K562 (cell line): ENCODE measurements around the gene PNMA8A. TPM values are rescaled to one million over a fixed set of nuclear protein-coding genes. Genes with fewer than 3 reads are reported as not detected.
A peak's percentile ranks its signal among the peaks of the same experiment; 100 is the strongest.

Experiments used
- ATAC-seq: fragments of 200-7000 bp; cut with Tn5 transposase; 3 replicates; pipeline ENCODE4 v1.9.1; 2020; ENCODE audit warnings: moderate library complexity
- BruUV-seq: library from RNA; stranded (reverse); fragments of 400-500 nt; replicated peaks from 2 replicates; lab custom pipeline; 2021; lab: Mats Ljungman, UMichigan
- CTCF ChIA-PET: fragments of 300-600 bp; formaldehyde crosslinking; extraction: SDS; loops from one replicate; lab custom pipeline; 2021; ENCODE audit warnings: low intra/inter-chr PET ratio; lab: Yijun Ruan, JAX
- POLR2A ChIA-PET: fragments of 300-600, 350-650 bp; sonication (Branson Sonifier 250); formaldehyde crosslinking; extraction: SDS; loops from one replicate; lab custom pipeline; 2021; ENCODE audit warnings: antibody characterized with exemption, inconsistent platforms; lab: Yijun Ruan, JAX
- DNase-seq, 4 experiments: peaks; one replicate each; pipeline versions ENCODE4 v3.0.0 to v3.0.0-alpha.2; 2011 to 2018; ENCODE audit warnings: low spot score in 3 of 4, mixed read lengths in 3 of 4; ENCODE audit errors: extremely low read depth in 1 of 4
- FAIRE-seq: peaks from 2 replicates; lab custom pipeline; 2011; peaks lifted over from hg19 to GRCh38; lab: Jason Lieb, UNC
- H2AFZ ChIP-seq: 2 replicates; pipeline ENCODE4 v1.6.0; 2011; ENCODE audit warnings: low read depth, low read length, control low read depth, inconsistent platforms
- H3K27ac ChIP-seq: fragments of 200-600 bp; 3 replicates; pipeline ENCODE4 v1.8.0; 2011; ENCODE audit warnings: low read depth, mild to moderate bottlenecking, control low read depth, inconsistent platforms, low read length, moderate library complexity, mixed read lengths; ENCODE audit errors: extremely low read depth
- H3K27me3 ChIP-seq, 2 experiments: fragments of 300-600 bp in 1 of 2; 2 replicates in 1 of 2; 3 replicates in 1 of 2; pipeline versions ENCODE4 v1.6.0 to v1.8.0; 2011; ENCODE audit warnings: inconsistent platforms in 2 of 2, low read length in 2 of 2, mild to moderate bottlenecking in 1 of 2, mixed read lengths in 1 of 2, moderate library complexity in 1 of 2; ENCODE audit not compliant: control insufficient read depth in 2 of 2, insufficient read depth in 2 of 2
- H3K36me3 ChIP-seq: fragments of 300-600 bp; 3 replicates; pipeline ENCODE4 v1.8.0; 2011; ENCODE audit warnings: mild to moderate bottlenecking, low read length, inconsistent platforms; ENCODE audit not compliant: control insufficient read depth, insufficient read depth
- H3K4me1 ChIP-seq, 2 experiments: fragments of 200-600 bp in 1 of 2; replicated peaks in 1 of 2; 2 replicates in 1 of 2; 3 replicates in 1 of 2; pipeline versions ENCODE4 v1.5.1 to v1.8.0; 2011; ENCODE audit warnings: inconsistent platforms in 2 of 2, low read length in 2 of 2, mild to moderate bottlenecking in 1 of 2, mixed read lengths in 1 of 2, moderate library complexity in 1 of 2; ENCODE audit not compliant: control insufficient read depth in 2 of 2, insufficient read depth in 2 of 2
- H3K4me2 ChIP-seq: 2 replicates; pipeline ENCODE4 v1.6.1; 2011; ENCODE audit warnings: low read length, control low read depth, inconsistent platforms, mixed read lengths; ENCODE audit not compliant: insufficient read depth
- H3K4me3 ChIP-seq: fragments of 200-600 bp; sonication (generic), shearing (Covaris generic); 2 replicates; pipeline ENCODE4 v1.5.1; 2016; ENCODE audit warnings: control low read depth, inconsistent platforms
- H3K79me2 ChIP-seq: fragments of 200-600 bp; 3 replicates; pipeline ENCODE4 v1.8.0; 2011; ENCODE audit warnings: low read length, inconsistent platforms; ENCODE audit not compliant: control insufficient read depth, insufficient read depth
- H3K9ac ChIP-seq, 2 experiments: 2 replicates each; pipeline versions ENCODE4 v1.6.0 to v1.6.1; 2011; ENCODE audit warnings: low read depth in 2 of 2, low read length in 2 of 2, control low read depth in 1 of 2, inconsistent platforms in 1 of 2, mild to moderate bottlenecking in 1 of 2, mixed read lengths in 1 of 2; ENCODE audit not compliant: insufficient read depth in 1 of 2
- H3K9me1 ChIP-seq: one replicate; pipeline ENCODE4 v1.6.0; 2011; ENCODE audit warnings: inconsistent platforms, mild to moderate bottlenecking, low read length, moderate library complexity; ENCODE audit not compliant: control insufficient read depth, insufficient read depth
- H3K9me3 ChIP-seq: replicated peaks from 2 replicates; pipeline ENCODE4 v1.5.1; 2011; ENCODE audit warnings: low read depth, low read length, inconsistent platforms; ENCODE audit not compliant: control insufficient read depth, insufficient read depth
- H4K20me1 ChIP-seq: replicated peaks from 2 replicates; pipeline ENCODE4 v1.6.1; 2011; ENCODE audit warnings: low read length, inconsistent platforms, mixed read lengths; ENCODE audit not compliant: control insufficient read depth, insufficient read depth
- HCFC1 ChIP-seq: IDR thresholded peaks from 2 replicates; pipeline ENCODE4 v1.6.1; 2012; ENCODE audit warnings: low read depth, low read length, improper control_type of control experiment
- HDAC1 ChIP-seq, 2 experiments: fragments of 450-650 bp; IDR thresholded peaks; 2 replicates each; pipeline ENCODE4 v1.6.1; 2016 to 2017; ENCODE audit warnings: inconsistent platforms in 1 of 2, mild to moderate bottlenecking in 1 of 2, moderate library complexity in 1 of 2
- MXI1 ChIP-seq: IDR thresholded peaks from 2 replicates; pipeline ENCODE4 v1.6.1; 2011; ENCODE audit warnings: low read depth, mild to moderate bottlenecking, improper control_type of control experiment, low read length
- PKNOX1 ChIP-seq: fragments of 450-650 bp; IDR thresholded peaks from 2 replicates; pipeline ENCODE4 v1.6.1; 2016
- RFX1 ChIP-seq: fragments of 450-650 bp; IDR thresholded peaks from 2 replicates; pipeline ENCODE4 v1.6.1; 2016; ENCODE audit warnings: mild to moderate bottlenecking, moderate library complexity
- ZKSCAN1 ChIP-seq: fragments of 150-350 bp; IDR thresholded peaks from 2 replicates; pipeline ENCODE4 v1.6.1; 2016; ENCODE audit warnings: low read depth, low read length
- WGBS: fragments of 100-300 bp; shearing (Covaris generic); methylation state at CpG from one replicate; pipeline ENCODE4 v1.1.6; 2016; ENCODE audit warnings: low coverage, mixed read lengths; ENCODE audit not compliant: insufficient coverage; ENCODE audit errors: missing lambda C conversion rate; 5-methylcytosine and 5-hydroxymethylcytosine counted together
- in situ Hi-C: fragments of 300-500 bp; cut with MboI; formaldehyde crosslinking; loops from 4 replicates; pipeline ENCODE4 v1.15.0; 2018; ENCODE audit warnings: inconsistent platforms, mixed read lengths
- intact Hi-C: fragments of 100-400 bp; cut with micrococcal nuclease; formaldehyde crosslinking; loops from 2 replicates; pipeline ENCODE4 v1.14.2; 2022
- polyA plus RNA-seq, 8 experiments: library from polyadenylated mRNA; depleted of rRNA in 4 of 8; stranded (reverse) in 5 of 8; unstranded in 3 of 8; fragments of >200 nt; fragmentation: Nextera tagmentation in 2 of 8; fragmentation: Illumina TruSeq in 1 of 8; extraction: Ambion mirVana in 2 of 8; extraction: Trizol in 1 of 8; gene quantifications; 2 replicates each; pipeline versions ENCODE4 v1.2.1 to v1.2.3, GENCODE V29; 2011 to 2014; ENCODE audit warnings: inconsistent platforms in 1 of 8, missing spikeins in 1 of 8
- total RNA-seq, 7 experiments: library from RNA; depleted of rRNA in 6 of 7; stranded (reverse); fragments of >200 nt in 6 of 7; fragmentation: Illumina TruSeq in 2 of 7; extraction: Trizol in 2 of 7; gene quantifications; 2 replicates each; pipeline versions ENCODE4 v1.2.1 to v1.2.3, GENCODE V29; 2011 to 2021; ENCODE audit warnings: low replicate concordance in 1 of 7

The PNMA8A gene
- total and polyA plus RNA-seq, 9 of the 15 experiments (the other 6 are each of a cell fraction or from before 2014, with no cell fraction given) = 6.6 to 23.8 (median 14.9) TPM

- FAIRE-seq = no peak
- POLR2A ChIA-PET = interaction anchor here (1.0 kb wide), 1 partner anchor 71 kb away, joined by 3 read pairs; no protein-coding TSS in a partner anchor
- CTCF ChIA-PET = interaction anchor here (0.6 kb wide), 1 partner anchor 83 kb away, joined by 3 read pairs; no protein-coding TSS in a partner anchor
Observed at GRCh38 chr19:46472592-46472991, 1.2 kb upstream of the PNMA8A start.

More at GRCh38 chr19:46472592-46472991, 1.2 kb upstream of the PNMA8A start:
- no peak for ATAC-seq
- in situ Hi-C loops = no loop called here
- Histone ChIP-seq H3K36me3 (peaks cover 18% of the 10 kb centered on the region; the same call in 1 of the 3 replicates), H3K4me2 (no peak overlapping the region), H3K9me1 (no peaks in the 10 kb centered on the region), H3K9ac (no peak overlapping the region), H4K20me1 (no peaks in the 10 kb centered on the region), H3K27me3 (peaks cover 4 to 18% of the 10 kb centered on the region in 2 experiments; a peak in 4 of 5 replicates)
- WGBS = 55% methylated on average over 4 of the region's 4 CpGs
- DNase-seq = no peak
- no TSS peak for BruUV-seq
- intact Hi-C loops = no loop called here
- TF ChIP-seq MXI1 (no peak), RFX1 (peak; percentile 79), HDAC1 (IDR thresholded peaks at IDR 0.05) (no peak), PKNOX1 (0 out of 2 replicates have a peak, but pooled peaks have one; percentile 10), HCFC1 (no peak), ZKSCAN1 (no peak)
- TF ChIP-seq, all 486 proteins: peak for 2
- peak overlapping the region; percentile 81; the same call in 1 of the 2 replicates for H2AFZ ChIP-seq
- no peak overlapping the region for H3K4me3 ChIP-seq
- peaks cover 2 to 22% of the 10 kb centered on the region in 2 experiments; a peak in 3 of 5 replicates for H3K4me1 ChIP-seq
- no peaks in the 10 kb centered on the region for H3K9me3 ChIP-seq
- H3K27ac ChIP-seq = no peak overlapping the region
- peaks cover 12% of the 10 kb centered on the region for H3K79me2 ChIP-seq
